ENCODE results near the gene NDUFS2. TPM values are rescaled to one million over a fixed set of nuclear protein-coding genes. Genes with fewer than 3 reads are reported as not detected.

The NDUFS2 gene
- total and polyA plus RNA-seq, 10 of the 15 experiments (the other 5 are each of a cell fraction or from before 2014, with no cell fraction given), result 66.5 to 215 (median 148) TPM

DNA sequence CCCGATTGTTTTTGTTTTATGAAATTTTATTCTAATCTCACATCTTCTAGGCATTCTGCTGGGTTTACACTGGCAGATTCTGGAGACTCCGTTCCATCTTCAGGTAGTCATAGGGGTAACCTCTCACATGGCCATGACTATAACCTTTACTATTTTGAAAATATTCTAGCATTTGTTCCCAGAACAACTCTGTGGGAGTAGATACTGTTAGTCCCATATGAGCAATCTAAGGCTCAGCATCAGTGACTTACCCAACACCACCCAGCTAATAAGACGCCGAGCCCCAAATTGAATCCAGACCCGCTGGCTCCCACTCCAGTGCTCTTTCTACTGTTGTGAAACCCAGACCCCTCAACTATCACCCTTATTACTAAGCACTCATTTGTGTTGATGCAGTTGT, 13.1 kb upstream of the NDUFS2 start:
- no TSS peak for BruUV-seq (replicated peaks)
- H3K27ac ChIP-seq (ENCODE audit: control insufficient read depth, insufficient read depth), result no peak overlapping the region
- peaks cover 30% of the 10 kb centered on the region for H3K4me1 ChIP-seq (ENCODE audit: control insufficient read depth, insufficient read depth, low read length)
- H3K27me3 ChIP-seq (replicated peaks in 1 of 2; ENCODE audit: control insufficient read depth in 2 of 2, insufficient read depth in 2 of 2, low read length in 1 of 2), result no peaks in the 10 kb centered on the region
- WGBS (ENCODE audit: insufficient coverage, insufficient replicate concordance, low lambda C conversion rate, missing lambda C conversion rate), result 97% methylated on average over 5 of the region's 5 CpGs
- in situ Hi-C loops (cut with MboI) (no loop called here), intact Hi-C loops (cut with micrococcal nuclease; ENCODE audit: unreplicated experiment) (no loop called here)
- H3K79me2 ChIP-seq (ENCODE audit: control insufficient read depth, insufficient read depth, low read length), result peaks cover 4% of the 10 kb centered on the region
- DNase-seq (ENCODE audit: low read depth, low spot score) (no peak), ATAC-seq (no peak), FAIRE-seq (no peak)
- ChIA-PET POLR2A (interaction anchor here (0.6 kb wide), 1 partner anchor 191 kb away, joined by 4 read pairs; no protein-coding TSS in a partner anchor), RAD21 (ENCODE audit: unreplicated experiment) (interaction anchor here (7.2 kb wide), 1 partner anchor 36 kb away, joined by 55 read pairs; the partner anchor contains the start of genes APOA2 and TOMM40L), CTCF (interaction anchor here (1.3 to 7.0 kb wide), 2 partner anchors 23 to 194 kb away, joined by 4 to 113 read pairs; partner anchors contain the start of gene PPOX), SMC1A (ENCODE audit: uncharacterized antibody, unreplicated experiment) (interaction anchor here (1.1 to 1.8 kb wide), 2 partner anchors 13 to 23 kb away, joined by 3 to 4 read pairs; partner anchors contain the start of genes NDUFS2 and PPOX)
- no peak overlapping the region for H2AFZ ChIP-seq (ENCODE audit: control insufficient read depth, low read depth, low read length)
- no peaks in the 10 kb centered on the region for H4K20me1 ChIP-seq (ENCODE audit: control insufficient read depth, insufficient read depth)
- H3K4me3 ChIP-seq, result no peak overlapping the region
- no peak overlapping the region for H3K4me2 ChIP-seq (ENCODE audit: control insufficient read depth, insufficient read depth)
- no peak overlapping the region for H3K9ac ChIP-seq (ENCODE audit: control insufficient read depth, insufficient read depth, low read length)
- no peaks in the 10 kb centered on the region for H3K36me3 ChIP-seq (ENCODE audit: control insufficient read depth in 2 of 2, insufficient read depth in 2 of 2, low read length in 1 of 2)
- TF ChIP-seq CBX3 (IDR thresholded peaks at IDR 0.05; ENCODE audit: borderline replicate concordance, low read depth) (no peak), USF2 (IDR thresholded peaks at IDR 0.05; ENCODE audit: borderline replicate concordance, low read depth, low read length) (no peak), TCF7 (IDR thresholded peaks at IDR 0.05; ENCODE audit: borderline replicate concordance) (no peak), NR2C2 (IDR thresholded peaks at IDR 0.05; ENCODE audit: borderline replicate concordance, control insufficient read depth, insufficient read length, low read depth) (no peak), BRCA1 (IDR thresholded peaks at IDR 0.05; ENCODE audit: low read depth, low read length) (no peak), BMI1 (IDR thresholded peaks at IDR 0.05; ENCODE audit: borderline replicate concordance) (no peak), MTA3 (IDR thresholded peaks at IDR 0.05; ENCODE audit: borderline replicate concordance, low read length) (no peak), PKNOX1 (IDR thresholded peaks at IDR 0.05) (no peak), PRDM15 (CRISPR knock-in tag; IDR thresholded peaks at IDR 0.05) (no peak), ZNF687 (IDR thresholded peaks at IDR 0.05) (no peak), MEF2B (IDR thresholded peaks at IDR 0.05; ENCODE audit: partially characterized antibody, poor library complexity, severe bottlenecking) (no peak), IRF4 (IDR thresholded peaks at IDR 0.05; ENCODE audit: low read depth, low read length) (no peak)
- TF ChIP-seq, protein P1, sequence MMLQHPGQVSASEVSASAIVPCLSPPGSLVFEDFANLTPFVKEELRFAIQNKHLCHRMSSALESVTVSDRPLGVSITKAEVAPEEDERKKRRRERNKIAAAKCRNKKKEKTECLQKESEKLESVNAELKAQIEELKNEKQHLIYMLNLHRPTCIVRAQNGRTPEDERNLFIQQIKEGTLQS (IDR thresholded peaks at IDR 0.05; ENCODE audit: borderline replicate concordance, extremely low read depth, low read depth, low read length), result no peak
- no peaks in the 10 kb centered on the region for H3K9me3 ChIP-seq (replicated peaks; ENCODE audit: control insufficient read depth, insufficient read depth, low read length)
